Skeletal muscle cell (primary cell): Measurements from ENCODE around the gene SEMA4F.

Experiments used
- DNase-seq: peaks from one replicate; pipeline ENCODE4 v3.0.0-alpha.2; 2010; ENCODE audit warnings: low read depth
- H3K4me3 ChIP-seq: 2 replicates; pipeline ENCODE4 v1.5.1; 2011; ENCODE audit warnings: low read depth, mild to moderate bottlenecking, control low read depth, low read length, moderate library complexity

SEMA4F gene

GRCh38 chr2:74700643-74701372 lies 46.8 kb downstream of the SEMA4F start:
- DNase-seq, result no peak
- no peak overlapping the region for H3K4me3 ChIP-seq

- no peak overlapping the region for H3K4me3 ChIP-seq
- no peak for DNase-seq
These were observed 48.1 kb downstream of the SEMA4F start for GRCh38 chr2:74702001-74702715.

GRCh38 chr2:74703373-74703772 lies 49.3 kb downstream of the SEMA4F start:
- H3K4me3 ChIP-seq, result no peak overlapping the region
- DNase-seq, result no peak

GRCh38 chr2:74704216-74704615 lies 50.2 kb downstream of the SEMA4F start:
- DNase-seq, result no peak

GRCh38 chr2:74706741-74707140 lies 52.7 kb downstream of the SEMA4F start:
- H3K4me3 ChIP-seq, result no peak overlapping the region
- no peak for DNase-seq

More at GRCh38 chr2:74704216-74704615, 50.2 kb downstream of the SEMA4F start:
- no peak overlapping the region for H3K4me3 ChIP-seq

GRCh38 chr2:74707837-74708236 lies 53.8 kb downstream of the SEMA4F start:
- H3K4me3 ChIP-seq, result no peak overlapping the region
- DNase-seq, result no peak

GRCh38 chr2:74708296-74708695 lies 54.2 kb downstream of the SEMA4F start:
- DNase-seq, result no peak

GRCh38 chr2:74708883-74709282 lies 54.8 kb downstream of the SEMA4F start:
- DNase-seq, result peak; percentile 38

More at GRCh38 chr2:74708296-74708695, 54.2 kb downstream of the SEMA4F start:
- no peak overlapping the region for H3K4me3 ChIP-seq

GRCh38 chr2:74712223-74713053 lies 58.4 kb downstream of the SEMA4F start:
- no peak for DNase-seq
- no peak overlapping the region for H3K4me3 ChIP-seq

More at GRCh38 chr2:74708883-74709282, 54.8 kb downstream of the SEMA4F start:
- H3K4me3 ChIP-seq, result no peak overlapping the region

- no peak for DNase-seq
- no peak overlapping the region for H3K4me3 ChIP-seq
These were observed 60.6 kb downstream of the SEMA4F start for GRCh38 chr2:74714691-74715080.

- DNase-seq, result peak; percentile 18
- H3K4me3 ChIP-seq, result peak overlapping the region; percentile 60
These were observed 61.2 kb downstream of the SEMA4F start for GRCh38 chr2:74715081-74715791.

GRCh38 chr2:74715880-74716279 lies 61.8 kb downstream of the SEMA4F start:
- H3K4me3 ChIP-seq, result peak overlapping the region; percentile 60

GRCh38 chr2:74719066-74719465 lies 65.0 kb downstream of the SEMA4F start:
- no peak overlapping the region for H3K4me3 ChIP-seq

More at GRCh38 chr2:74715880-74716279, 61.8 kb downstream of the SEMA4F start:
- no peak for DNase-seq

GRCh38 chr2:74721316-74721715 lies 67.3 kb downstream of the SEMA4F start:
- no peak overlapping the region for H3K4me3 ChIP-seq
- DNase-seq, result no peak

More at GRCh38 chr2:74719066-74719465, 65.0 kb downstream of the SEMA4F start:
- no peak for DNase-seq

GRCh38 chr2:74724496-74724895 lies 70.4 kb downstream of the SEMA4F start:
- H3K4me3 ChIP-seq, result no peak overlapping the region
- no peak for DNase-seq

GRCh38 chr2:74725287-74725686 lies 71.2 kb downstream of the SEMA4F start:
- H3K4me3 ChIP-seq, result no peak overlapping the region
- DNase-seq, result no peak

GRCh38 chr2:74728842-74729241 lies 74.8 kb downstream of the SEMA4F start:
- DNase-seq, result no peak
- H3K4me3 ChIP-seq, result no peak overlapping the region

GRCh38 chr2:74730530-74730929 lies 76.5 kb downstream of the SEMA4F start:
- DNase-seq, result no peak
- H3K4me3 ChIP-seq, result no peak overlapping the region
